IMR-90 (cell line): ENCODE data around the gene GATA3. TPM values are rescaled to one million over a fixed set of nuclear protein-coding genes. Genes with fewer than 3 reads are reported as not detected.

Source experiments
- ATAC-seq: fragments of 200-7000 bp; cut with Tn5 transposase; 2 replicates; pipeline ENCODE4 v1.9.1; 2020; ENCODE audit warnings: low read depth, mild to moderate bottlenecking, moderate library complexity
- BruUV-seq: library from RNA; stranded (reverse); fragments of 400-500 nt; replicated peaks from 2 replicates; lab custom pipeline; 2021; lab: Mats Ljungman, UMichigan
- CTCF ChIA-PET: fragments of 300-600 bp; formaldehyde crosslinking; extraction: SDS; loops from one replicate; lab custom pipeline; 2021; ENCODE audit warnings: antibody characterized with exemption; lab: Yijun Ruan, JAX
- POLR2A ChIA-PET: fragments of 300-600 bp; sonication (Branson Sonifier 250); formaldehyde crosslinking; loops from one replicate; lab custom pipeline; 2022; ENCODE audit warnings: antibody characterized with exemption; ENCODE audit not compliant: unreplicated experiment; lab: Charles Lee
- DNase-seq: peaks from one replicate; pipeline ENCODE4 v3.0.0; 2013
- H2AFZ ChIP-seq: replicated peaks from 2 replicates; pipeline ENCODE3; 2013; ENCODE audit warnings: low read length, mild to moderate bottlenecking; ENCODE audit not compliant: poor library complexity
- H2AK5ac ChIP-seq: 2 replicates; pipeline ENCODE4 v1.6.1; 2013; ENCODE audit warnings: low read depth, low read length, inconsistent platforms
- H2AK9ac ChIP-seq: replicated peaks from 2 replicates; pipeline ENCODE3; 2013; ENCODE audit warnings: mild to moderate bottlenecking, low read depth, low read length, moderate library complexity; ENCODE audit not compliant: poor library complexity
- H2BK120ac ChIP-seq: 2 replicates; pipeline ENCODE4 v1.6.1; 2013; ENCODE audit warnings: low read depth, low read length, inconsistent platforms
- H2BK15ac ChIP-seq: 3 replicates; pipeline ENCODE4 v1.6.1; 2013; ENCODE audit warnings: low read depth, low read length, inconsistent platforms
- H2BK20ac ChIP-seq: 2 replicates; pipeline ENCODE4 v1.6.1; 2013; ENCODE audit warnings: low read depth, mild to moderate bottlenecking, inconsistent platforms, low read length, moderate library complexity
- H2BK5ac ChIP-seq: 2 replicates; pipeline ENCODE4 v1.6.1; 2013; ENCODE audit warnings: mild to moderate bottlenecking, low read depth, low read length, inconsistent platforms; ENCODE audit not compliant: poor library complexity, severe bottlenecking
- H3K14ac ChIP-seq: replicated peaks from 2 replicates; pipeline ENCODE4 v1.6.1; 2013; ENCODE audit warnings: low read depth, low read length, inconsistent platforms
- H3K18ac ChIP-seq: 2 replicates; pipeline ENCODE4 v1.6.1; 2013; ENCODE audit warnings: low read depth, low read length, control low read depth
- H3K23ac ChIP-seq: 2 replicates; pipeline ENCODE4 v1.6.1; 2013; ENCODE audit warnings: low read depth, low read length, inconsistent platforms
- H3K27ac ChIP-seq: 2 replicates; pipeline ENCODE4 v1.5.1; 2013; ENCODE audit warnings: mild to moderate bottlenecking, control low read depth, low read length; ENCODE audit not compliant: insufficient read depth
- H3K27me3 ChIP-seq: 2 replicates; pipeline ENCODE4 v1.6.1; 2013; ENCODE audit warnings: low read length; ENCODE audit not compliant: control insufficient read depth, insufficient read depth
- H3K36me3 ChIP-seq: 2 replicates; pipeline ENCODE4 v1.6.1; 2013; ENCODE audit warnings: low read length, mixed read lengths; ENCODE audit not compliant: control insufficient read depth, insufficient read depth
- H3K4ac ChIP-seq: 2 replicates; pipeline ENCODE4 v1.6.1; 2013; ENCODE audit warnings: low read depth, low read length, inconsistent platforms
- H3K4me1 ChIP-seq: 2 replicates; pipeline ENCODE4 v1.6.1; 2013; ENCODE audit warnings: low read length, mixed read lengths; ENCODE audit not compliant: control insufficient read depth, insufficient read depth
- H3K4me2 ChIP-seq: 2 replicates; pipeline ENCODE4 v1.6.1; 2013; ENCODE audit warnings: low read depth, mild to moderate bottlenecking, control low read depth, low read length, moderate library complexity
- H3K4me3 ChIP-seq: 2 replicates; pipeline ENCODE4 v1.5.1; 2013; ENCODE audit warnings: low read depth, mild to moderate bottlenecking, control low read depth, low read length, moderate library complexity; ENCODE audit not compliant: insufficient read depth
- H3K56ac ChIP-seq: 2 replicates; pipeline ENCODE4 v1.6.1; 2013; ENCODE audit warnings: low read length, inconsistent platforms; ENCODE audit not compliant: insufficient read depth; ENCODE audit errors: extremely low read depth
- H3K79me1 ChIP-seq, 2 experiments: 2 replicates each; pipeline ENCODE4 v1.6.1; 2013; ENCODE audit warnings: low read length in 2 of 2, inconsistent platforms in 1 of 2, low read depth in 1 of 2
- H3K9ac ChIP-seq: 2 replicates; pipeline ENCODE4 v1.6.1; 2013; ENCODE audit warnings: low read depth, low read length, control low read depth
- H3K9me1 ChIP-seq: 2 replicates; pipeline ENCODE4 v1.6.1; 2013; ENCODE audit warnings: low read length, inconsistent platforms; ENCODE audit not compliant: insufficient read depth
- H3K9me3 ChIP-seq: 2 replicates; pipeline ENCODE4 v1.6.1; 2013; ENCODE audit warnings: low read length; ENCODE audit not compliant: control insufficient read depth, insufficient read depth
- H4K20me1 ChIP-seq: 2 replicates; pipeline ENCODE4 v1.6.1; 2013; ENCODE audit warnings: low read length, inconsistent platforms; ENCODE audit not compliant: insufficient read depth
- H4K5ac ChIP-seq: 2 replicates; pipeline ENCODE4 v1.6.1; 2013; ENCODE audit warnings: mild to moderate bottlenecking, low read depth, low read length, control low read depth
- H4K8ac ChIP-seq, 2 experiments: 2 replicates each; pipeline ENCODE4 v1.6.1; 2013; ENCODE audit warnings: low read depth in 2 of 2, low read length in 2 of 2, control low read depth in 1 of 2, inconsistent platforms in 1 of 2
- H4K91ac ChIP-seq: 2 replicates; pipeline ENCODE4 v1.6.1; 2013; ENCODE audit warnings: low read depth, low read length, inconsistent platforms; ENCODE audit not compliant: insufficient read depth
- USF2 ChIP-seq: fragments of 150-350 bp; IDR thresholded peaks from 2 replicates; pipeline ENCODE4 v1.6.1; 2017; ENCODE audit warnings: mild to moderate bottlenecking, antibody characterized with exemption, low read length, low read depth
- WGBS, 2 experiments: methylation state at CpG; one replicate each; pipeline versions ENCODE4 v1.1.5 to v1.1.7; 2013; ENCODE audit warnings: missing lambda C conversion rate in 2 of 2; ENCODE audit not compliant: insufficient read length in 1 of 2; ENCODE audit errors: extremely low coverage in 2 of 2; 5-methylcytosine and 5-hydroxymethylcytosine counted together
- dilution Hi-C: fragments of 300-500 bp; cut with HindIII; formaldehyde crosslinking; loops from one replicate; pipeline ENCODE4 v1.14.3; 2018; ENCODE audit warnings: low sequenced_read_pairs; ENCODE audit not compliant: unreplicated experiment
- in situ Hi-C: fragments of 300-500 bp; cut with MboI; formaldehyde crosslinking; loops from 3 replicates; pipeline ENCODE4 v1.14.3; 2019; ENCODE audit warnings: low sequenced_read_pairs, inconsistent platforms, mixed read lengths
- intact Hi-C: fragments of 100-400 bp; cut with micrococcal nuclease; formaldehyde crosslinking; loops from 2 replicates; pipeline ENCODE4 v1.10.0; 2022
- polyA plus RNA-seq, 3 experiments: library from polyadenylated mRNA; depleted of rRNA; stranded (reverse); fragments of >200 nt; gene quantifications; 2 replicates each; pipeline ENCODE4 v1.2.3, GENCODE V29; 2012; ENCODE audit warnings: low replicate concordance in 1 of 3
- total RNA-seq: library from RNA; depleted of rRNA; stranded (reverse); fragments of >200 nt; gene quantifications from 2 replicates; pipeline ENCODE4 v1.2.3, GENCODE V29; 2012

Gene GATA3
- total and polyA plus RNA-seq, 2 of the 4 experiments (the other 2 are of a cell fraction): 0.21 TPM; not detected in 1

GRCh38 chr10:8072211-8072610, 17.7 kb downstream of the GATA3 start:
- ATAC-seq (no peak), DNase-seq (no peak)
- ChIA-PET POLR2A (no interaction called here), CTCF (interaction anchor here (1.1 kb wide), 1 partner anchor 19 kb away, joined by 3 read pairs; no protein-coding TSS in a partner anchor)
- Histone ChIP-seq H3K4ac (no peak overlapping the region), H3K27ac (no peak overlapping the region), H4K91ac (no peak overlapping the region), H4K5ac (no peak overlapping the region), H3K4me2 (no peak overlapping the region), H2AK9ac (peak overlapping the region; percentile 12), H3K27me3 (peaks cover 4% of the 10 kb centered on the region), H3K36me3 (no peaks in the 10 kb centered on the region), H3K4me1 (peaks cover 7% of the 10 kb centered on the region), H2AK5ac (no peak overlapping the region), H3K14ac (no peak overlapping the region), H4K20me1 (no peaks in the 10 kb centered on the region), H2AFZ (no peak overlapping the region), H3K9me1 (no peaks in the 10 kb centered on the region), H3K9me3 (no peaks in the 10 kb centered on the region), H4K8ac (no peak overlapping the region), H2BK20ac (no peak overlapping the region), H2BK5ac (no peak overlapping the region), H3K79me1 (no peaks in the 10 kb centered on the region), H3K4me3 (no peak overlapping the region), H3K9ac (no peak overlapping the region), H3K18ac (no peak overlapping the region), H3K23ac (no peak overlapping the region), H2BK120ac (no peak overlapping the region), H3K56ac (no peak overlapping the region), H2BK15ac (no peak overlapping the region)
- no TSS peak for BruUV-seq
- no peak for TF ChIP-seq USF2
- intact Hi-C loops: no loop called here
- in situ Hi-C loops: no loop called here
- dilution Hi-C loops: no loop called here
- WGBS, 2 experiments: no CpG with 5 or more reads among the region's 4 CpGs
